A549 (cell line): ENCODE results near the gene ZW10. TPM values are rescaled to one million over a fixed set of nuclear protein-coding genes. Genes with fewer than 3 reads are reported as not detected.

Experiments used
- ATAC-seq, 2 experiments: fragments of 200-7000 bp in 1 of 2; fragments of >200 bp in 1 of 2; cut with Nextera tagmentation in 1 of 2; cut with Tn5 transposase in 1 of 2; 3 replicates each; pipeline versions ENCODE4 v1.8.0 to v1.9.1; 2018 to 2020; ENCODE audit warnings: mild to moderate bottlenecking in 1 of 2, moderate library complexity in 1 of 2
- CTCF ChIA-PET: fragments of 300-600 bp; sonication (Branson Sonifier 250); formaldehyde crosslinking; extraction: SDS; loops from one replicate; lab custom pipeline; 2021; ENCODE audit warnings: antibody characterized with exemption, inconsistent platforms; lab: Yijun Ruan, JAX
- POLR2A ChIA-PET: fragments of 350-600 bp; formaldehyde crosslinking; extraction: SDS; loops from one replicate; lab custom pipeline; 2021; ENCODE audit warnings: antibody characterized with exemption, inconsistent platforms; lab: Yijun Ruan, JAX
- DNase-seq, 2 experiments: peaks; one replicate each; pipeline versions ENCODE4 v3.0.0 to v3.0.0-alpha.2; 2011 to 2016; ENCODE audit warnings: low read depth in 1 of 2, low spot score in 1 of 2
- FAIRE-seq: peaks from 2 replicates; lab custom pipeline; 2011; peaks lifted over from hg19 to GRCh38; lab: Jason Lieb, UNC
- H3K27ac ChIP-seq, 2 experiments: fragments of >200 bp; sonication (Bioruptor Twin); formaldehyde crosslinking; 3 replicates each; pipeline ENCODE4 v1.5.1; 2016 to 2017
- H3K4me1 ChIP-seq: fragments of >200 bp; sonication (Bioruptor Twin); formaldehyde crosslinking; 3 replicates; pipeline ENCODE4 v1.6.1; 2016
- H3K4me2 ChIP-seq: fragments of >200 bp; sonication (Bioruptor Twin); formaldehyde crosslinking; 3 replicates; pipeline ENCODE4 v1.6.1; 2016
- H3K4me3 ChIP-seq: fragments of >200 bp; sonication (Bioruptor Twin); formaldehyde crosslinking; 3 replicates; pipeline ENCODE4 v1.5.1; 2016
- H3K9me3 ChIP-seq: fragments of >200 bp; sonication (Bioruptor Twin); formaldehyde crosslinking; 3 replicates; pipeline ENCODE4 v1.6.1; 2016
- BHLHE40 ChIP-seq: IDR thresholded peaks from 2 replicates; pipeline ENCODE4 v1.6.1; 2012; ENCODE audit warnings: low read depth, low read length, inconsistent platforms
- CBX2 ChIP-seq: fragments of 200-600 bp; sonication (generic); IDR thresholded peaks from 2 replicates; pipeline ENCODE4 v1.6.1; 2016; ENCODE audit warnings: low read depth, mild to moderate bottlenecking, borderline replicate concordance
- CHD2 ChIP-seq: fragments of 150-350 bp; IDR thresholded peaks from 2 replicates; pipeline ENCODE4 v1.6.1; 2014; ENCODE audit warnings: low read length; ENCODE audit not compliant: partially characterized antibody
- EP300 ChIP-seq, 2 experiments: fragments of >200 bp; sonication (Bioruptor Twin); formaldehyde crosslinking; IDR thresholded peaks; 2 replicates in 1 of 2; 3 replicates in 1 of 2; pipeline ENCODE4 v1.6.1; 2016 to 2017
- ESRRA ChIP-seq: fragments of 150-350 bp; IDR thresholded peaks from 2 replicates; pipeline ENCODE4 v1.6.1; 2014; ENCODE audit warnings: mild to moderate bottlenecking, low read length, borderline replicate concordance
- FOSB ChIP-seq: fragments of 250-450 bp; sonication (Bioruptor Pico); IDR thresholded peaks from 2 replicates; pipeline ENCODE4 v1.5.0; 2020; ENCODE audit warnings: mild to moderate bottlenecking, moderate library complexity
- FOXS1 ChIP-seq: fragments of 250-450 bp; sonication (Bioruptor Pico); IDR thresholded peaks from 2 replicates; pipeline ENCODE4 v1.5.0; 2020; ENCODE audit warnings: mild to moderate bottlenecking, moderate library complexity
- HOXB13 ChIP-seq: fragments of 250-450 bp; sonication (Bioruptor Pico); IDR thresholded peaks from 2 replicates; pipeline ENCODE4 v1.5.0; 2020; ENCODE audit warnings: low read depth, mild to moderate bottlenecking, moderate library complexity
- HOXB5 ChIP-seq: fragments of 250-450 bp; sonication (Bioruptor Pico); IDR thresholded peaks from 2 replicates; pipeline ENCODE4 v1.5.0; 2020; ENCODE audit warnings: mild to moderate bottlenecking, moderate library complexity
- JUN ChIP-seq, 2 experiments: fragments of >200 bp; sonication (Bioruptor Twin); formaldehyde crosslinking; IDR thresholded peaks; 2 replicates in 1 of 2; 3 replicates in 1 of 2; pipeline ENCODE4 v1.6.1; 2016 to 2017
- JUNB ChIP-seq: fragments of >200 bp; sonication (Bioruptor Twin); formaldehyde crosslinking; IDR thresholded peaks from 2 replicates; pipeline ENCODE4 v1.6.1; 2016
- MAFK ChIP-seq: fragments of 450-650 bp; IDR thresholded peaks from 2 replicates; pipeline ENCODE4 v1.6.1; 2014; ENCODE audit not compliant: partially characterized antibody
- MYC ChIP-seq: IDR thresholded peaks from 2 replicates; pipeline ENCODE4 v1.6.1; 2012; ENCODE audit warnings: mild to moderate bottlenecking, inconsistent platforms, low read length, improper control_type of control experiment, borderline replicate concordance
- NFE2L2 ChIP-seq: fragments of 150-350 bp; conservative IDR thresholded peaks from 2 replicates; pipeline ENCODE4 v1.6.1; 2014; ENCODE audit warnings: low read length
- PHF8 ChIP-seq: fragments of 200-600 bp; sonication (generic); IDR thresholded peaks from 2 replicates; pipeline ENCODE4 v1.6.1; 2016; ENCODE audit warnings: low read depth, mild to moderate bottlenecking, antibody characterized with exemption, moderate library complexity, borderline replicate concordance
- POLR2AphosphoS2 ChIP-seq: conservative IDR thresholded peaks from 2 replicates; pipeline ENCODE4 v1.6.1; 2012; ENCODE audit warnings: low read length, improper control_type of control experiment, inconsistent platforms
- RARB ChIP-seq: fragments of 250-450 bp; sonication (Bioruptor Pico); IDR thresholded peaks from 2 replicates; pipeline ENCODE4 v1.8.0; 2021; ENCODE audit warnings: mild to moderate bottlenecking, moderate library complexity
- SMC3 ChIP-seq: fragments of >200 bp; sonication (Bioruptor Twin); formaldehyde crosslinking; IDR thresholded peaks from 3 replicates; pipeline ENCODE4 v1.6.1; 2018; ENCODE audit warnings: inconsistent platforms
- TFCP2L1 ChIP-seq: fragments of 250-450 bp; sonication (Bioruptor Pico); IDR thresholded peaks from 2 replicates; pipeline ENCODE4 v1.5.0; 2021; ENCODE audit warnings: mild to moderate bottlenecking
- ZFP36 ChIP-seq: fragments of 450-650 bp; IDR thresholded peaks from 2 replicates; pipeline ENCODE4 v1.6.1; 2014; ENCODE audit warnings: borderline replicate concordance; ENCODE audit not compliant: partially characterized antibody
- ZNF302 ChIP-seq: fragments of 250-450 bp; sonication (Bioruptor Pico); IDR thresholded peaks from 2 replicates; pipeline ENCODE4 v1.9.0; 2021; ENCODE audit warnings: inconsistent platforms, mild to moderate bottlenecking, moderate library complexity
- WGBS: methylation state at CpG from one replicate; pipeline ENCODE4 v1.1.6; 2017; ENCODE audit errors: missing lambda C conversion rate; 5-methylcytosine and 5-hydroxymethylcytosine counted together
- polyA plus RNA-seq, 4 experiments: library from polyadenylated mRNA; depleted of rRNA in 3 of 4; stranded (reverse); fragments of >200 nt; fragmentation: RNase III in 1 of 4; extraction: RNeasy Plus Mini Kit Qiagen cat#74134 plus additional on column Dnase treatment in 1 of 4; gene quantifications; 2 replicates in 3 of 4; 3 replicates in 1 of 4; pipeline ENCODE4 v1.2.3, GENCODE V29; 2011 to 2017
- TF ChIP-seq, protein P1 (sequence below): fragments of 450-650 bp; IDR thresholded peaks from 2 replicates; pipeline ENCODE4 v1.6.1; 2014; ENCODE audit warnings: antibody characterized with exemption
- TF ChIP-seq, protein P2 (sequence below): fragments of >200 bp; sonication (Bioruptor Twin); formaldehyde crosslinking; IDR thresholded peaks from 2 replicates; pipeline ENCODE4 v1.6.1; 2016
- TF ChIP-seq, protein P3 (sequence below): fragments of 250-450 bp; sonication (Bioruptor Pico); IDR thresholded peaks from 2 replicates; pipeline ENCODE4 v1.5.0; 2020; ENCODE audit warnings: low read depth, mild to moderate bottlenecking, moderate library complexity
- TF ChIP-seq, protein P4 (sequence below): fragments of >200 bp; sonication (Bioruptor Twin); formaldehyde crosslinking; IDR thresholded peaks from 3 replicates; pipeline ENCODE4 v1.5.1; 2016

The ZW10 gene
- polyA plus RNA-seq, 2 of the 4 experiments (the other 2 are of a cell fraction): 12.9 to 13.9 TPM

DNA sequence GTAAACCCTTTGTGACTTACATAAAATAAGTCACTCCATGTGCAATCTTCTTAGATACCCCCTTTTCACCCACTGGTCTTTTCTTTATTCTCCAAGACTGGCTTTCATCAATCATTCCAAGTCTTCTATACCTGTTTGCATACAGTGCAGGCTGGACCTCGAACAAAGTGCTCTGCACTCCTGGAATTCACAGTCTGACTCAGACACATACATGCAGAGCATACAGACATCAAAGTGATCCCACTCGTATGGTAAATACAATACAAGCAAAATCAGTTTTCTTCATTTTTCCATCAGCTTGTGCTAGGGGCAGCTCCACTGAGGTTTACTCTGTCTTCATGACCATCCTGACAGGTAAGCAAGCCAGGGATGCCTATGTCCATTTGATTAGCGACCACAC is 50.6 kb downstream of the ZW10 start:
- POLR2A ChIA-PET: no interaction called here
- Histone ChIP-seq H3K4me1 (no peaks in the 10 kb centered on the region), H3K4me2 (no peak overlapping the region), H3K4me3 (no peak overlapping the region), H3K9me3 (no peaks in the 10 kb centered on the region)
- no peak for ATAC-seq
- TF ChIP-seq, protein P1, sequence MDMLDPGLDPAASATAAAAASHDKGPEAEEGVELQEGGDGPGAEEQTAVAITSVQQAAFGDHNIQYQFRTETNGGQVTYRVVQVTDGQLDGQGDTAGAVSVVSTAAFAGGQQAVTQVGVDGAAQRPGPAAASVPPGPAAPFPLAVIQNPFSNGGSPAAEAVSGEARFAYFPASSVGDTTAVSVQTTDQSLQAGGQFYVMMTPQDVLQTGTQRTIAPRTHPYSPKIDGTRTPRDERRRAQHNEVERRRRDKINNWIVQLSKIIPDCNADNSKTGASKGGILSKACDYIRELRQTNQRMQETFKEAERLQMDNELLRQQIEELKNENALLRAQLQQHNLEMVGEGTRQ: no peak
- TF ChIP-seq FOSB (no peak), HOXB13 (CRISPR knock-in tag) (no peak), MYC (no peak), CBX2 (no peak), TFCP2L1 (CRISPR knock-in tag) (no peak), EP300 (IDR thresholded peaks at IDR 0.05) (no peak), NFE2L2 (no peak), ZNF302 (no peak), ESRRA (no peak), MAFK (no peak), POLR2AphosphoS2 (no peak), JUN (IDR thresholded peaks at IDR 0.05) (no peak), BHLHE40 (no peak)
- TF ChIP-seq, protein P2, sequence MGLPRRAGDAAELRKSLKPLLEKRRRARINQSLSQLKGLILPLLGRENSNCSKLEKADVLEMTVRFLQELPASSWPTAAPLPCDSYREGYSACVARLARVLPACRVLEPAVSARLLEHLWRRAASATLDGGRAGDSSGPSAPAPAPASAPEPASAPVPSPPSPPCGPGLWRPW: no peak
- TF ChIP-seq, protein P3, sequence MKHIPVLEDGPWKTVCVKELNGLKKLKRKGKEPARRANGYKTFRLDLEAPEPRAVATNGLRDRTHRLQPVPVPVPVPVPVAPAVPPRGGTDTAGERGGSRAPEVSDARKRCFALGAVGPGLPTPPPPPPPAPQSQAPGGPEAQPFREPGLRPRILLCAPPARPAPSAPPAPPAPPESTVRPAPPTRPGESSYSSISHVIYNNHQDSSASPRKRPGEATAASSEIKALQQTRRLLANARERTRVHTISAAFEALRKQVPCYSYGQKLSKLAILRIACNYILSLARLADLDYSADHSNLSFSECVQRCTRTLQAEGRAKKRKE: no peak
- TF ChIP-seq, all 56 proteins: peak for 0
- CTCF ChIA-PET: interaction anchor here (0.5 to 1.5 kb wide), 2 partner anchors 8 to 1873 kb away, joined by 3 to 6 read pairs; no protein-coding TSS in a partner anchor
- DNase-seq (no peak), FAIRE-seq (no peak)
- 52% methylated on average over 3 of the region's 3 CpGs for WGBS
- H3K27ac ChIP-seq: no peak overlapping the region

DNA sequence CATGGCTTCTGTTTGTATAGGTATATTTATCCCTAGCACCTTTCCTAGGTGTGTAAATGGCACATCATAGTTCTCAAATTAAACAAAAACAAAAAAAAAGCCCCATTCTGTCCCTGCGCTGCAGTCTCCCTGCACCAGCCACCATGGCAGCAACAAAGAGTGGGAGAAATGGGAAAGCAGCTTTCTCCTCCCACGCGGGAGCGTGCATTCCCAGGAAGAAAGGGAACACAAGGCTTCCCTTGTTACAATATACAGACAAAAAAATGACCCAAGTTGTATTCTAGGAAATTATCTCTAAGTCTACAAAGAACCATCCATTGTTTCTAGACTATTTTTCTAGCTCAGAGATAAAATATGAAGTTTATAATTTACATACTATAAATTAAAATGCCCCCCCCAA is 51.3 kb downstream of the ZW10 start:
- DNase-seq (no peak), ATAC-seq (no peak), FAIRE-seq (no peak)
- ChIA-PET CTCF (interaction anchor here (1.5 kb wide), 1 partner anchor 8 kb away, joined by 6 read pairs; no protein-coding TSS in a partner anchor), POLR2A (no interaction called here)
- Histone ChIP-seq H3K4me2 (no peak overlapping the region), H3K4me1 (no peaks in the 10 kb centered on the region), H3K9me3 (no peaks in the 10 kb centered on the region), H3K27ac (no peak overlapping the region)
- 99% methylated on average over 4 of the region's 4 CpGs for WGBS
- TF ChIP-seq SMC3 (no peak), NFE2L2 (no peak), PHF8 (no peak), HOXB5 (CRISPR knock-in tag) (no peak), FOXS1 (CRISPR knock-in tag) (no peak), ZFP36 (no peak), CHD2 (no peak), RARB (CRISPR knock-in tag) (no peak), JUNB (no peak), MYC (no peak)
- TF ChIP-seq, protein P1: no peak
- TF ChIP-seq, protein P4, sequence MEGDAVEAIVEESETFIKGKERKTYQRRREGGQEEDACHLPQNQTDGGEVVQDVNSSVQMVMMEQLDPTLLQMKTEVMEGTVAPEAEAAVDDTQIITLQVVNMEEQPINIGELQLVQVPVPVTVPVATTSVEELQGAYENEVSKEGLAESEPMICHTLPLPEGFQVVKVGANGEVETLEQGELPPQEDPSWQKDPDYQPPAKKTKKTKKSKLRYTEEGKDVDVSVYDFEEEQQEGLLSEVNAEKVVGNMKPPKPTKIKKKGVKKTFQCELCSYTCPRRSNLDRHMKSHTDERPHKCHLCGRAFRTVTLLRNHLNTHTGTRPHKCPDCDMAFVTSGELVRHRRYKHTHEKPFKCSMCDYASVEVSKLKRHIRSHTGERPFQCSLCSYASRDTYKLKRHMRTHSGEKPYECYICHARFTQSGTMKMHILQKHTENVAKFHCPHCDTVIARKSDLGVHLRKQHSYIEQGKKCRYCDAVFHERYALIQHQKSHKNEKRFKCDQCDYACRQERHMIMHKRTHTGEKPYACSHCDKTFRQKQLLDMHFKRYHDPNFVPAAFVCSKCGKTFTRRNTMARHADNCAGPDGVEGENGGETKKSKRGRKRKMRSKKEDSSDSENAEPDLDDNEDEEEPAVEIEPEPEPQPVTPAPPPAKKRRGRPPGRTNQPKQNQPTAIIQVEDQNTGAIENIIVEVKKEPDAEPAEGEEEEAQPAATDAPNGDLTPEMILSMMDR: no peak
- TF ChIP-seq, protein P2: no peak
- TF ChIP-seq, all 56 proteins: peak for 0
- H3K4me3 ChIP-seq: no peak overlapping the region
